Heart left ventricle (tissue), 16 donors: ENCODE results near the gene NPHP4. TPM values are rescaled to one million over a fixed set of nuclear protein-coding genes. Genes with fewer than 3 reads are reported as not detected.

Experiments
- ATAC-seq, 4 donors: fragments of 200-7000 bp; cut with Tn5 transposase; one replicate each; pipeline ENCODE4 v1.9.1; 2020 to 2022; ENCODE audit warnings: moderate library complexity in 4 of 4, mild to moderate bottlenecking in 3 of 4, moderate number of reproducible peaks in 1 of 4
- DNase-seq, 5 donors: peaks; one replicate each; pipeline ENCODE4 v3.0.0-alpha.2; 2020
- H3K27ac ChIP-seq, 12 donors: fragments of 200-600 bp; sonication (generic) in 4 of 12; one replicate each; pipeline versions ENCODE4 v1.5.0 to v1.8.0; 2016 to 2022; ENCODE audit warnings: mild to moderate bottlenecking in 2 of 12
- H3K27me3 ChIP-seq, 9 donors: fragments of 200-600 bp; sonication (generic) in 2 of 9; one replicate each; pipeline versions ENCODE4 v1.5.1 to v1.8.0; 2016 to 2022; ENCODE audit warnings: mild to moderate bottlenecking in 3 of 9
- H3K36me3 ChIP-seq, 9 donors: fragments of 200-600 bp; sonication (generic) in 2 of 9; one replicate each; pipeline versions ENCODE4 v1.5.0 to v1.8.0; 2018 to 2022; ENCODE audit warnings: mild to moderate bottlenecking in 2 of 9
- H3K4me1 ChIP-seq, 12 donors: fragments of 200-600 bp; sonication (generic) in 4 of 12; one replicate each; pipeline versions ENCODE4 v1.5.0 to v1.8.0; 2016 to 2022; ENCODE audit warnings: mild to moderate bottlenecking in 3 of 12
- H3K4me3 ChIP-seq, 12 donors: fragments of 200-600 bp; sonication (generic) in 4 of 12; one replicate each; pipeline versions ENCODE4 v1.5.0 to v1.8.0; 2017 to 2022; ENCODE audit warnings: mild to moderate bottlenecking in 9 of 12, moderate library complexity in 4 of 12
- H3K9me3 ChIP-seq, 12 donors: fragments of 200-600 bp; sonication (generic) in 4 of 12; one replicate each; pipeline versions ENCODE4 v1.5.0 to v1.8.0; 2016 to 2022; ENCODE audit warnings: mild to moderate bottlenecking in 1 of 12
- CTCF ChIP-seq, 12 donors: fragments of 200-600 bp; sonication (generic) in 4 of 12; IDR thresholded peaks; one replicate each; pipeline versions ENCODE4 v1.5.0 to v1.8.0; 2018 to 2022; ENCODE audit warnings: antibody characterized with exemption in 12 of 12, mild to moderate bottlenecking in 5 of 12
- POLR2A ChIP-seq, 2 donors: fragments of 450-650 bp; IDR thresholded peaks; one replicate each; pipeline ENCODE4 v1.6.1; 2017; ENCODE audit warnings: antibody characterized with exemption in 2 of 2, mild to moderate bottlenecking in 2 of 2, moderate library complexity in 2 of 2
- WGBS, 4 donors: extraction: QIAGEN DNeasy Blood & Tissue Kit in 2 of 4; methylation state at CpG; one replicate each; pipeline versions ENCODE4 v1.1.5 to v1.1.7; 2013 to 2018; 5-methylcytosine and 5-hydroxymethylcytosine counted together
- intact Hi-C, 10 donors: fragments of 100-400 bp; cut with DNase I; formaldehyde crosslinking; loops; one replicate each; pipeline versions ENCODE4 v1.11.1 to v1.14.2; 2022
- polyA plus RNA-seq, 2 donors: library from polyadenylated mRNA; stranded (reverse); fragments of 200-250 nt; gene quantifications; one replicate each; pipeline ENCODE4 v1.2.3, GENCODE V29; 2013
- total RNA-seq, 9 donors: library from RNA; depleted of rRNA in 2 of 9; stranded (reverse); fragments of >200 nt in 2 of 9; fragmentation: NEBNext Ultra II Directional in 3 of 9; extraction: Animal tissue kit (Norgen Biotek cat#: 25700) in 3 of 9; gene quantifications; one replicate each; pipeline versions ENCODE4 v1.1.0 to v1.2.4, GENCODE V29; 2016 to 2023
- donor health status: ischemic (EF 13 %, LVEDD 7.1; RV severe dilation, severe dysfunction).
- donor health status: healthy with polysubstance abuse.
- donor health status: DM: no; HTN: yes; CAD: no.
- donor health status: DM: no; HTN: no; CAD: no.
- donor health status: ischemic (EF 25% LVEDD 6.9; RV normal size, moderate dysfunction).
- donor health status: ischemic (EF 25% LVEDD 5.7; RV mildly dilated, moderate dysfunction).
- donor health status: healthy.
- donor health status: DM: yes; HTN: yes; CAD: no.
- donor health status: ischemic (EF 35%, LVEDD 5.7; RV mildly dilated, moderate dysfunction).
- donor health status: nonischemic (EF 11% LVEDD 7.7; RV severe dilation, severe dysfunction).
- donor health status: DM: yes; HTN: yes; CAD: no.
- donor health status: PGD.
- donor health status: ischemic (EF 29% LVEDD 5.4; RV normal size, mild dysfunction).
- donor health status: nonischemic (EF 23%, LVEDD 6.1; RV moderate dilation, normal function).

NPHP4 gene
- total and polyA plus RNA-seq, 11 donors = 2.1 to 6.3 (median 3.1) TPM

- no peaks in the 10 kb centered on the region for H3K4me1 ChIP-seq
- DNase-seq = no peak
- no peak for TF ChIP-seq CTCF (IDR thresholded peaks at IDR 0.05)
- TF ChIP-seq POLR2A (IDR thresholded peaks at IDR 0.05) = no peak
- H3K9me3 ChIP-seq = no peaks in the 10 kb centered on the region
- intact Hi-C loops = no loop called here
- H3K4me3 ChIP-seq = no peak overlapping the region
- WGBS, 4 donors = 84 to 86% (median 84%) methylated on average over 9 of the region's 9 CpGs
- H3K27ac ChIP-seq = no peak overlapping the region
- ATAC-seq = no peak
- peaks cover 0 to 54% (median 4%) of the 10 kb centered on the region in 9 donors for H3K27me3 ChIP-seq
- H3K36me3 ChIP-seq = no peaks in the 10 kb centered on the region
These were observed 172.7 kb downstream of the NPHP4 start for GRCh38 chr1:5819391-5820025.

DNA sequence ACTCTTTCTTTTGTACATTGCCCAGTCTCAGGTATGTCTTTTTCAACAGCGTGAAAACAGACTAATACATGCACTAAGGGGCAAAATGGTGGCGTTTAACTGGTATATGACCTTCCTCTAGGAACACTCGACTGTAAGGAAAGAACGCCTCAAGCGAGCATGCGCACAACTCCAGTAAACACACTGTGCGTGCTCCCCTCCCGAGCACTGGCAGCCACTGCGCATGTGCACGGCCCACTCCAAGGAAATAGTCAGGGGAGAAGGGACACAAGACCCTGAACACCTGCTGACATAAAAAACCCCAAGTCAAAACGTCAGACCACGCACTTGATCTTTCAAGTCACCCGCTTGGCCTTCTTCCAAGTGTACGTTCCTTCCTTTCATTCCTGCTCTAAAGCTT is 173.5 kb downstream of the NPHP4 start:
- H3K4me3 ChIP-seq = no peak overlapping the region
- H3K27ac ChIP-seq = no peak overlapping the region
- intact Hi-C loops = no loop called here
- no peaks in the 10 kb centered on the region for H3K36me3 ChIP-seq
- ATAC-seq (no peak), DNase-seq (no peak)
- WGBS, 4 donors = 72 to 81% (median 74%) methylated on average over 14 of the region's 14 CpGs
- no peak for TF ChIP-seq POLR2A (IDR thresholded peaks at IDR 0.05)
- no peak for TF ChIP-seq CTCF (IDR thresholded peaks at IDR 0.05)
- H3K27me3 ChIP-seq = peaks cover 0 to 61% (median 4%) of the 10 kb centered on the region in 9 donors
- H3K9me3 ChIP-seq = no peaks in the 10 kb centered on the region
- H3K4me1 ChIP-seq = no peaks in the 10 kb centered on the region

- intact Hi-C loops = no loop called here
- DNase-seq (no peak), ATAC-seq (no peak)
- Histone ChIP-seq H3K36me3 (no peaks in the 10 kb centered on the region), H3K9me3 (no peaks in the 10 kb centered on the region), H3K4me1 (no peaks in the 10 kb centered on the region), H3K4me3 (no peak overlapping the region), H3K27ac (no peak overlapping the region), H3K27me3 (peaks cover 0 to 48% (median 10%) of the 10 kb centered on the region in 9 donors)
- 89 to 94% (median 91%) methylated on average over 4 of the region's 4 CpGs for WGBS, 4 donors
- TF ChIP-seq CTCF (IDR thresholded peaks at IDR 0.05) = no peak
- no peak for TF ChIP-seq POLR2A (IDR thresholded peaks at IDR 0.05)
These were observed 176.5 kb downstream of the NPHP4 start for GRCh38 chr1:5815716-5816115.

- intact Hi-C loops = no loop called here
- Histone ChIP-seq H3K36me3 (no peaks in the 10 kb centered on the region), H3K4me1 (no peaks in the 10 kb centered on the region), H3K9me3 (no peaks in the 10 kb centered on the region), H3K27ac (no peak overlapping the region), H3K27me3 (peaks cover 0 to 43% (median 10%) of the 10 kb centered on the region in 9 donors), H3K4me3 (no peak overlapping the region)
- 55 to 78% (median 59%) methylated on average over 1 to 2 of the region's 2 CpGs for WGBS, 4 donors
- DNase-seq (no peak), ATAC-seq (no peak)
- TF ChIP-seq CTCF (IDR thresholded peaks at IDR 0.05) (no peak), POLR2A (IDR thresholded peaks at IDR 0.05) (no peak)
These were observed 177.0 kb downstream of the NPHP4 start for GRCh38 chr1:5815211-5815610.
